IPS-NIHi11 (cell line): Measurements from ENCODE around the gene DDX3Y.

Experiments used
- DNase-seq: peaks from one replicate; pipeline ENCODE4 v3.0.0; 2012; ENCODE audit warnings: mixed read lengths, low spot score

The DDX3Y gene

DNA sequence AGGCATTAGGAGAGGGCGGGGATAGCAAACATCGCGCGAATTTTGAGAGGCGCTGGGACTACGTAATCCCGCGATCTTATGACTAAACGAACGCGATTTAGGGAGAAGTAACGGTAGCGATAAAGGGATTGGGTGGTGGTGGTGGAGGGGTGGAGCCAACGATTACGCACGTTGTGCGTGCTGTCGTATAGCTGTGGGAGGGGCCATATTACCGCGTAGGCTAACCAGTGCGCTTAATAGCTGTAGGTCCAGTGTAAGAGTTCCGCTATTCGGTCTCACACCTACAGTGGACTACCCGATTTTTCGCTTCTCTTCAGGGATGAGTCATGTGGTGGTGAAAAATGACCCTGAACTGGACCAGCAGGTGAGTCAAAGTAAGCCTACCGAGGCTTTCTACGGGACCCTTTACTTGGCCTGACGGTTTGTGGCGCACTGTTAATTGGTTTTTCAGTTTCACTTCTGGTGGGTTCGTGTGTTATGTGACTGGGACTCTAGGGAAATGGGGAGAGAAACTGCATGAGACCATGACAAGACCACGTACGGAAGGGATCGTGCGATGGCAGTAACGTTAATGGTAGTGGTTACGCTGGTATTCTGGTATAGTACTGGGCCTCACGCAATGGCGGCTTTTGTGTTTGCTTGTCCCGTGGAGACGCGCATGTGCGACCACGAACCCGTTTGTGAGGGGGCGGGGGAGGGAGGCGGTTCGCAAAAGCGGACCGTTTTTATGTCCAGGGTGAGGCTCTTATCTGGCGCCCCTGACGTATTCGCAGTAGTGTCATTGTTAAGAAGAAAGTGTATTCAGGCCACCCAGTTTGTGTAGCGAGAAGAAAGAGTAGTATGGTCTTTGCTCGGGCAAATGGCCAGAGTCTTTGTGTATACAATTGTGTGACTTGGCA is at the start of gene DDX3Y:
DDX3Y (plus strand) TSS at position 251 of the 899 bp plus-strand sequence; CDS start at position 320, 69 bp downstream.
- DNase-seq, result peak; percentile 87

DNA sequence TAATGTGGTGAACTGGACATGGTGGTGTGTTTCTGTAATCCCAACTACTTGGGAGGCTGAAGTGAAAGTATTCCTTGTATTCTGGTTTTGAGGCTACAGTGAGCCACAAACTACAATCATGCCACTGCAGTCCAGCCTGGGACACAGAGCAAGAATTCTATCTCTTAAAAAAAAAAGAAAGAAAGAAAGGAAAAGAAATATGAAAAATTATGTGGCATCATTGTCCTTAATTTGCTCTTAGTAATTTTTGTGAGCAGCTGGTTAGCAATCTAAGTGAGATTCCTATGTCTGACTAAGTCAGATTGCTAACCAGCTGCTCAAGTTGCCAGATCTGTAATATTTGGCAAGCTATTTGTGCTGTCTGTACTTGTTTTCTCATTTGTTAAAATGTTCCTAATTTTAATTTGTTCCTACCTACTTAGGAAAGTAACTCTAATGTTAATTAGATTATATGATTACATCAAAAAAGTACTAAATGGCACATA is 48.8 kb upstream of the DDX3Y start:
- DNase-seq, result no peak

DNA sequence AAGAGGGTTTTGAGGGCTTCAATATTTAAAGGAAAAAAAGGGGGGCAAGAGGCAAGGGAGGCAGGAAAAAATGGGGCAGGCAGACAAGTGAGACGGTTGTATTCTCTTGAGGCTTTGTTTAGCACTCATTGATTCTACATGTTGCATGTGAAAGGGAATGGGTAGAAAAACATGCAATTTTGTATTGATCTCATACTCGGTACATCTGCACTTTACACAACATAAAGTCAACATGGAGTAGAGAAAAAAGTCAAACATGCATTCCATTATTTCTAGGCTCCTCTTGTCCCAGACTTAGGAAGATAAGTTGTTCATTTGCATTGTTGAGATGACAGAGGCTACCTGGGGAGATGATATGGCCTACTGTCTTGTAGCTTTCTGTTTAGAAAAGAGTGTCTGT is 36.7 kb upstream of the DDX3Y start:
- DNase-seq, result no peak

DNA sequence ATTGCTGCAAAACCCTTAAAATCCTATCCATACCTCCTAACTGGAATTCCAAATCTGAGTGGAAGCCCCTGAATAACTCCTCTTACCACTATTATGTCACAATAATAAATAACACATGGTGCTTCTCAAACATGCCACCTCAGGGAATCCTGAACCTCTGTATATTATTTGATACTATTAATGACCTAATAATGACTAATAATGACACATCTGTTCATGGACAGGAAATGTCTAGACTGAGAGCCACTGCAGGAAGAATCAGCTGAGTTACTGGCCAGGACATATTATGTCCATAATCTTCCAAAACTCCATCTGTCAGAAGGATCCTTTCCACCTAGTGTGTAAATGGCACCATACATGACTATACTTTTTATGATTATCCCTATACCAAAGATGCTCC is 7.7 kb upstream of the DDX3Y start:
- DNase-seq, result no peak

DNA sequence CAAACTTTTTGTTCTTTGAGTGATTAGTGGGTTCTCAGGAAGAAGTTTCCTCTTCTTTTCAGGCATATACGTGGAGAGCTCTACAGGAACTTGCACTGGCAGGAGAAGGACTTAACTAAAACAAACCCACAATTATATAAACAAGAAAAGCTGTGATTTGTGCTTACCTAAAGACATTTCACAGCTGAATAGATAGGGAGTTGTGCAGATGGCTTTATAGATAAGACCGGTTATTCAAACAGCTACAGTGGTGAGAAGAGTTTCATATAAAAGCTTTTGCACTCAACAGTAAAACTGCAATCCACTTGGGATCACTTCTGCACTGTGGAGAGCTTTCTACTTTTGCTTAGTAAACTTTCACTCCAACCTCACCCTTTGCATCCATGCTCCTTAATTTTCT is 6.1 kb upstream of the DDX3Y start:
- DNase-seq, result no peak

DNA sequence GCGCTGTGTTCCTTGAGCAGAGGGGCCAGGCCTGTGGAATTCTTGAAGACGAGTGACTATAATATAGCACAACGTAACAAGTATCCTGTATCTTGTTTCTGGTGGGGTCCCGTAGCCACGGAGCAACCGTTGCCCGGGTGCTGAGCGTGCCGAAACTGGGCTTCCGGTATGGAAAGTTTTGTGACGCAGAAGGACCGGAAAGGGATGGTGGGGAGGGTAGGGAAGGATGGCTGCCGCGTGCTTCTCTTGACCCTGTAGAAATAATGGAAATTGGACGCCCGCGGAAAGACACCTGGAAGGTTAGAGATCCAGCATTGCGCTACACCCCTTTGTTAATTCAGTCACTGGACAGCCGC is 827 bp downstream of the DDX3Y start:
- peak; percentile 31 for DNase-seq

DNA sequence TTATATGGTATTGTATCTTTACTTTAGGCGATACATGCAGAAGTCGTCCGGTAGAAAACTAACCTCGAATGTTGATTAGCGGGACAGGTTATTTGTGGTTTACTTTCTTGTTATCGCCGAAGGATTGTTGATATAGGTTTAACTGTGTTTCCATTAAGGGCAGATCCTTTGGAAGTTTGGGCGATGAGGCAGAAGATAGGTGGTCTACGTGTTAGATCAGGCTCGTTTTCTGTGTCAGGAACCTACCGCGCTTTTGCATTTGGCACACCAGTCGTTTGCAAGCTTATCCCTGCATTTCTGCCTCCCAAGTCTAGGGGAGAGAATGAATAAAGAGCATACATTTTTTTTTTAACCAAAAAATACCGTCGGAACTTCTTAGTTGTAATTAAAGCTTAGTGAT is 1.2 kb downstream of the DDX3Y start:
- DNase-seq, result no peak

DNA sequence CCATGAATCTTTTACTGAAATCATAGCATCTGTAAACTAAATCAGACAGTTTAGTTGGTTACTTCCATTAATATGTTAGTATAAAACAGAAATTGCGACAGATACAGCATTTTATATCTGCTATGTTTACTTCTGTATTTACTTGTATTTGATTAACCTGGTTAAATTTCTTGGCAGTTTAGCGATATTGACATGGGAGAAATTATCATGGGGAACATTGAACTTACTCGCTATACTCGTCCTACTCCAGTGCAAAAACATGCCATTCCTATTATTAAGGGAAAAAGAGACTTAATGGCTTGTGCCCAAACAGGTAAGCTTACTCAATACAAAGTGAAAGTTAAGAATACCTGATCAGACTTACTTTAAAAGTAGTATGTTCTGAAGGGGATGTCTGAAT is 8.9 kb downstream of the DDX3Y start:
- no peak for DNase-seq

DNA sequence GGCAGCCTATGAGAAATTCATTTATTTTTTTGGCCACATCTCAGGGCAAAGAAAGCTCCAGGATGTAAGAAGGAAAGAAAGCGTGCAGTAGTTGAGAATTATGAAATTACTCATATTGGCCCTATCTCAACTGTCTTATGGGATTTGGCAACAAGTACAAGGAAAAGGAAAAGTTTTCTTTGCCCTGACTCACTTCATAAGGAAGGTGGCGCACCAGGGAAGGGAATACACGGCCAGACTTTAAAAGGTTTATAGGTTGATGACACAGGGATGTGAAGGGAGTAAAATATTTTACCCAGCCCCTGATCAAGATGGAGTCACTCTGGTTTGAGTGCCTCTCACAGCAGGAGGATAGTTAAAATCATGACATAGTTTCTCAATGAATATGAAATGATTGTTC is 23.4 kb downstream of the DDX3Y start:
- DNase-seq, result no peak

DNA sequence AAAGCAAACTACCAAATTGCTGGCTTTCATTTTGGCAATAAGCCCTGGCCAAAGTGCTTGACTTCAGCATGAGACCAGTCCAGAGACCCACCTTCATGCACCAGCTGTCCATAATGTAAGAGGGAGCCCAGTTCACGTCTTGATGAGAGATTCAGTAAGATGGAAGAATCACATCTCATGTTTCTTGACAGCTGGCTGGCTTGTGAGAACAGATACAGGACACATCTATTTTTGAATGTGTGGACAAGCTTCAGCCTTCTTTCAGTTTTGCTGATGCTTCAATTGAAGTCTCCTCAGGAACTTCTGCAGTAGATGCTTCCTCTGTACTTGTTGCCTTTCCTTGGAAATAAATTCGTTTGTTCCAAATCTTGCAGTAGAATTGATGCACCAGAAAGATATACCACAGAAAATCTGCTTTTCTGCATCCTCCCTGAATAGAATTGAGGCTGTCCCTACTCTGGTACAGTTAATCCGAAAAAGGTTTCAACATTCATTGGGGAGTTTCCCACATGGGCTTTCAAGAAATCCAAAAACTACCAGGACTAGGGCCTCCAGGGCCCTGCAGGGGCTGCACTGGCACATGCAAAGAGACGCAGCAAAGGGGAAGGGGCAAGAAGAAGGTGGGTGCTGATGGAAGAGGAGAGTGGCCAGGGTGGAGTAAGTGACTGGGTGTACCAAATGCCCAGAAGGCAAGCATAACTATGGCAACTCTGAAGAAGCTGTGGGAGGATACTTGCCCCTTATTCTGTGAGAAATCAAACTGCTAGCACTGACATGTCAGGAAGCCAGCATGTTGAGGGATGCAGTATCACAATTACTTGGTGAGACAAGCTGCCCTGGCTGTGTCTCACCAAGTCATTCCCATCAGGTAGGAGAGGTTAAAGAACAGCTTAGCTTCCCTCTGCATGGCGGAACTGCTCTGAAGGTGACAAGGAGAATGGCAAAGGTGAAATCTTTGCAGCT is 37.3 kb downstream of the DDX3Y start:
- no peak for DNase-seq
